ENCODE measurements around the gene BBS2.

Gene BBS2

DNA sequence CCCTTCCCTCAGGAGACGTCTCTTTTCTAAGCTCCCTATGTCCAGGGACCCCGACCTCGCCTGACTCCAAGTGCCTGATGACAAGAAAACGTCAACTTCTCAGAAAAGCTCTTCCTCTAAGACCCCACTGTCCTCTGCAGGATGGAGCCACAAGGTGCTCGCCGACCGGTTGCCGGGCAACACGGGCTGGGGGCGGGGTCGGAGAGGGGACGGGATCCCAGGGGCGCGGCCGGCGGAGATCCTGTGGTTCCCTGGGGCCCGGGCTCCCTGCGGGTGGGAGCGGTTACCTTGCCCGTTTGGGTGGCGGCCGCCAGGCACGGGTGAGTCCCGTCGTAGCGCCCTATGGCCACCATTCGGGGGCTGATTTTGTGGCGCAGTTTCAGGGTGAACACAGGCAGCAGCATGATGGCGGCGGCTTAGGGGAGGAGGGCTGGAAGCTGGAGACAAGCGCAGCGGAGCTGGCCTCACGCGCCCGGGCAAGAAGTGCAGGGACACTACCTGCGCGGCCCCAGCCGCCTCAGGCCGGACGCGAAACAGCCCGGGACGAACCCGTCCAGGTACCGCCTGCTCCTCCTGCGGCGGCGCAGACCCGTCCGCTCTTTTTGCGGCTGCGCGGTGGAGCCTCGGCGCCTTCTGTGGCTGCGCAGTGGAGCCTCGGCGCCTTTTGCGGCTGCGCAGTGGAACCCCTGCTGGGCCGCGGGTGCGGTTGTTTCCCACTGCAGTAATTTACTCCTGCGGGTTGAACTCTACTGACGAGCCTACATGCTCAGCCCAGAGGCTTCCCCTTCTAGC is at the start of gene BBS2:
Gene BBS2, minus strand, starts transcription at position 566 of the 792 bp plus-strand sequence. Its CDS starts 162 bp downstream, at position 404.
- DNase-seq: peak; percentile 71

DNA sequence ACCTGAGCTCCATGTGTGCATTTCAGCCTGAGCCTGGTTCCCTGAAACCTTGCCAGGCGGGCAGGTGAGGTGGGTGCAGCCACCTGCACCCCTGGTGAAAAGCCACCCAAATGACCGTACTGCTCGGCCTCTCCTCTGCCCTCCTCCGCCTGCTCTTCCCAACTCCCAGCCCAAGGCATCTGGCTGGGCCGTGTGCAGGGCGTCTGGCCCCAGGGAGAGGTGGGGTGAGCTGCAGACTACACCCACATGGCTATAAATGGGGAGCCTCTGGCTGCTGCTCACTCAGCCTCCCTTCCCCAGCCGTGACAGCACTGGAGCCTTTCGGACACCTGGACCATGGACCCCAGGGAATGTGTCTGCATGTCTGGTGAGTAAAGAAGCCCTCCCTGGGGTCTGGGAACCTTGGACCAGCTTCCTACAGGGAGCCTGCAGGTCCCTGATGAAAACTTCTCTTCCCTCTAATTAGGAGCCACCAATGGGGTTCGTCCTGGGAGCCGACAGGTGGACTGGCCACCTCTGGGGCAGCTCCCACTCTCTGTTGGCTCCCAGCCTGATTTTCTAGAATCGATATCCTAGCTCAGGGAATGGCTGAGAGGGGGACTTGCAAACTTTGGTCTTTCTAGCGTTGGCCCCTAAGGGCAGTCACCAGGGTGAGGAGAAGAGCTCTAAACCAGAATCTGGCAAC is 45.1 kb upstream of the BBS2 start, which contains the start of gene MT4:
Gene MT4, plus strand, starts transcription at position 281 of the 685 bp plus-strand sequence. Its CDS starts 56 bp downstream, at position 337.
- DNase-seq: no peak

GRCh38 chr16:56561126-56561525 is 41.3 kb upstream of the BBS2 start:
- no peak for DNase-seq

GRCh38 chr16:56560447-56560846 is 40.6 kb upstream of the BBS2 start:
- no peak for DNase-seq

DNA sequence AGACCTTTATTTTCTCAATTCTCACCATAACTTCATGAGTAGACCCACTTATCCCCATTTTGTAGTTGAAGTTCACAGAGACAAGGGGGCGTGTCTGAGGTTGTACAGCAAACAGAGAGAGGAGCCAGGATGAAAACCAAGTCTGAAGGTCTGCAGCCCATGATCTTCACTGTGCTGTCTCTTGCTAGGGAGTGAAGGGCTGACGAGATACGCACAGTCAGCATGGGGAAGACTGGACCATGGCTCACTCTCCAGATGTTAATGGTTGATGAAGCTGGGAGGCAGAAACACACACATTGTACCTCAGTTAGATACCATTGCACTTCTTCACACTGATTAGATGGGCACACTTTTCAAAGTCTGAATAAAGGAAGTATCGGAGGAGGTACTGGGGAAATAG is 39.3 kb upstream of the BBS2 start:
- DNase-seq: no peak

- DNase-seq: peak; percentile 3
Measured at GRCh38 chr16:56558024-56558747, 38.4 kb upstream of the BBS2 start.

DNA sequence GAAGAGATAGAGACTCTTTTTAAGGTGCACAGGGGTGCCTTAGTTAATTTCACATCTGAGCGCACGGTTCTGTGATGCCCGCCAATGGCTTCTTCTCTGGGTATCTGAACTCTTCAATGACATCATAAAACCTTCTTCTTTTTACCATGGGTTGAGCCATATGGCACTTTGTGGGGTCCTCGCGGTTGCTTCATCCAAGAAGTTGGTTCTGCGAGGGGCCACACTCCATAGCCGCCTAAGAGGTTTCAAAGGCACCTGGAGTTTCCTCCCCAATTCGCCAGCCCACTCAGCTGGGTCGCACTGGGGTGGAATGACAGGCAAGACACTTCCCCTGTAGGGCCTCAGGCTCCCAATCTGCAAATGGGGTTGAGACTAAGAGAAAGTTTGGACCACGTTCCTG is 34.6 kb upstream of the BBS2 start:
- DNase-seq: no peak

- no peak for DNase-seq
Measured at GRCh38 chr16:56551796-56552738, 32.2 kb upstream of the BBS2 start.

DNA sequence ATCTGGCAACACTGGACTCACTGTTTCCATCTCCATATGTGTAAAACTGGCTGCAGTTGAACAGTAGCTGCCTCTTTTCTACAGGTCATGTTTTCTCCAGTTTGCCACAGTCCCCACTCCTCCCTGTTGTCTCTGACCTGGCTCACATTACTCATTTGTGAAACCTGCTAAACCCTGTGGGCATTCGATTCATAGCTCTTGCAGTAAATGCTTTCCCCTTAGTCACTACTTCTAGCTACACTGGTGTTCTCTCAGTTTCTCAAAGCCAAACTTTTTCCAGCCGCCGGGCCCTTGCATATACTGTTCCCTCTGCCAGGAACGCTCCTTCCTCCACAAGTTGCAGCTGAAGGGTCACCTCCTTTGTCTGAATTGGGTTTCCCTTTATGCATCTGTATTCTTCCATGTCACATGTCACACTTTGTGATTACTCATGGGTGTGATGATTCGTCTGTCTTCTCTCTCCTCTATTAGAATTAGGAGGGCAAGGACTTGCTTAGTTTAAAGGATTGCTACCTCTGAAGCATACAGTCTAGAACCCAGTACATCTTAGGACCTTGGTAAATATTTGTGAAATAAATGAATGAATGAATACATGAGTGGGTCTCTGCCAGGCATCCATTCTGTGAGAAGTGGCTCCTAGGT is 30.0 kb upstream of the BBS2 start:
- DNase-seq: no peak

- no peak for DNase-seq
Measured at GRCh38 chr16:56549161-56549560, 29.3 kb upstream of the BBS2 start.

- no peak for DNase-seq
Measured at GRCh38 chr16:56547949-56548567, 28.2 kb upstream of the BBS2 start.

DNA sequence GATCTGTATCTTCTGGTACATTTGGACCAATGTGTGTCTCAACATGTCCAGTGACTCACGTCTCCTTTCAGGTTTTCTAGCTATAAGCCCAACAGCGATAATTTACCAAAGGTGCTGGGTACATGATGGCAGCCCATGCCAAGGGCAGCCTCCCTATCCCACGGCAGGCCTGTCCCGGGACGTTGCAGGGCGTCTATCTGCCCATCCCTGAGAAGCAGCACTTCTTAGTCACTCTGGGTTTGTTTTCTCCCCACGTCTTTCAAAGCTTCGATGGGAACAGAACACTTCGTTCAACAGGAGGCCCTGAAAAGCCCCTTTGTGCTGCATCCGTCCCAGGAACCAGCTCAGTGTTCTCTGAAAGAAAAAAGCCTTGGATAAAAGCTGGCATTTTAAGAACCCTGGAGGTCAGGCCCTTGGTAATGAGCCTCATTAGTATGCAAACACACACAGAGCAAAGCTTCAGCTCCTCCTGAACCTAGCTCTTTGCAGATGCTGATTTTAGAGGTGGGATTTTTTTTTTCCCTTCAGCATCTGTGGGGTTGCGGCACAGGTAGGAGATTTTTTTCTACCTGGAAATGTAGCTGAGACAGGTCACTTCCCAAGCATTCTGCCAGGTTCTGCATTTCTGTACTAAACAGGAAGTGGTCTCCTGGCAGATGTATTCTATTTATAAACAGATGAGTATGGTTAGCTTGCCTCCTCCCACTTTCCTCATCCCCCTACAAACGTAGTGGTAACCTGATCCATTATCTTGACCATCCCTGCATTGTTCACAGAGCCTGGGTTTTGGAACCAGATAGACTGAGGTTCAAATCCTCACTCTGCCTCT is 27.5 kb upstream of the BBS2 start:
- peak; percentile 72 for DNase-seq

DNA sequence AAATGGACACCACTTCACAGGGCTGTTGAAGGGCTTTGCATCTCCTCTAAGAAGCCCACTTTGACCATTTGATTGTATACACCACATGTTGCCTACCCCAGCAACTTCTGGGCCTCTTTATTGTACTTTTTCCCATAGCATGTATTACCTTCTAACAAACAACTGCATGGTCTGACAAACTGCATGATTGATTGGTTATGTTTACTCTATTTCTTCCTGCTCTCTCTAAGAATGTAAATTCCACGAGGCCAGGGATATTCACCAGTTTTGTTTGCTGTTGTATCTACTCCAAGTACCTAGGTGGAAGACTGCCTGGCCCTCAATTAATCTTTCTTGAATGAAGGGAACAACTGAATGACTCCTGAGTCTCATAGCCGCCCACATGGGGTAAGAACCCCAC is 22.2 kb upstream of the BBS2 start:
- DNase-seq: no peak

- DNase-seq: no peak
Measured at GRCh38 chr16:56539656-56540055, 19.8 kb upstream of the BBS2 start.

DNA sequence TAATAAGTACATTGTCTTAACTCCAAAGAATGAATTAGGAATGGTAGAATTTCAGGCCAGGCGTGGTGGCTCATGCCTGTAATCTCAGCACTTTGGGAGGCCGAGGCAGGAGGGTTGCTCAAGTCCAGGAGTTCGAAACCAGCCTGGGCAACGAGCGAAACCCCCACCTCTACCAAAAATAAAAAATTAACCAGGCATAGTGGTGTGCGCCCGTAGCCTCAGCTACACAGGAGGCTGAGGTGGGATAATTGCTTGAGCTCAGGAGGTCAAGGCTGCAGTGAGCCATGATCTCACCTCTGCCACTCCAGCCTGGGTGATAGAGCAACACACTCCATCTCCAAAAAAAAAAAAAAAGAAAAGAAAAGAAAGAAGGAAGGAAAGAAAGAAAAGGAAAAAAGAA is 18.5 kb upstream of the BBS2 start:
- no peak for DNase-seq

GRCh38 chr16:56534847-56535383 is 15.1 kb upstream of the BBS2 start:
- DNase-seq: peak; percentile 5

DNA sequence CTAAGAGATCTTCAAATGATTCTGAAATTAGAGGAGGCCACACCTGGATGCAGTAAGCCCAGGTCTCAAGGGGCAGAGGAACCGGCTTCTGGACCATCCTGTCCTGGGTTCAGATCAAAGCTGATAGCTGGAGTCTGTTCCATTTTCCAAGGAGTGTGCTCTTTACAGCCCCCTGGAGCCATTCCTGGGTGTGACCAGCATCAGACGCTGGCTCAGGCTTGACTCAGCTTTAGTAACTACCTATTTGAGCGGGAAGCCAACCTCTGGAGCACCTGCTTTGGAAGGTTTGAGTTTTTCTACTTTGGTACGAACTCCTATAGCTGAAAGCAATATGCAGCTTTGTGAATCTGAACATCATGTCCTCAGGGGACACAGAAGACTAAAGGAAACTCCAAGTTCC is 12.9 kb upstream of the BBS2 start:
- no peak for DNase-seq

- DNase-seq: no peak
Measured at GRCh38 chr16:56530872-56531271, 11.0 kb upstream of the BBS2 start.

- no peak for DNase-seq
Measured at GRCh38 chr16:56525236-56525635, 5.4 kb upstream of the BBS2 start.

- DNase-seq: no peak
Measured at GRCh38 chr16:56520251-56520577, 390 bp upstream of the BBS2 start.
